Subcutaneous adipose tissue (tissue), 4 donors: Measurements from ENCODE around the gene ADCY5. TPM values are rescaled to one million over a fixed set of nuclear protein-coding genes. Genes with fewer than 3 reads are reported as not detected.

Experiments
- total RNA-seq, 4 donors: library from RNA; depleted of rRNA; stranded (reverse); fragments of >200 nt; gene quantifications; one replicate each; pipeline ENCODE4 v1.1.0, GENCODE V29; 2016
- TF ChIP-seq, protein P1 (sequence below): fragments of 450-650 bp; IDR thresholded peaks from one replicate; pipeline ENCODE4 v1.5.1; 2016; ENCODE audit warnings: low read depth, mild to moderate bottlenecking, control low read depth, antibody characterized with exemption, moderate library complexity

Gene ADCY5
- total RNA-seq, 4 donors from 2014 or later, result 16.1 to 52.2 (median 38.0) TPM

- TF ChIP-seq, protein P1, sequence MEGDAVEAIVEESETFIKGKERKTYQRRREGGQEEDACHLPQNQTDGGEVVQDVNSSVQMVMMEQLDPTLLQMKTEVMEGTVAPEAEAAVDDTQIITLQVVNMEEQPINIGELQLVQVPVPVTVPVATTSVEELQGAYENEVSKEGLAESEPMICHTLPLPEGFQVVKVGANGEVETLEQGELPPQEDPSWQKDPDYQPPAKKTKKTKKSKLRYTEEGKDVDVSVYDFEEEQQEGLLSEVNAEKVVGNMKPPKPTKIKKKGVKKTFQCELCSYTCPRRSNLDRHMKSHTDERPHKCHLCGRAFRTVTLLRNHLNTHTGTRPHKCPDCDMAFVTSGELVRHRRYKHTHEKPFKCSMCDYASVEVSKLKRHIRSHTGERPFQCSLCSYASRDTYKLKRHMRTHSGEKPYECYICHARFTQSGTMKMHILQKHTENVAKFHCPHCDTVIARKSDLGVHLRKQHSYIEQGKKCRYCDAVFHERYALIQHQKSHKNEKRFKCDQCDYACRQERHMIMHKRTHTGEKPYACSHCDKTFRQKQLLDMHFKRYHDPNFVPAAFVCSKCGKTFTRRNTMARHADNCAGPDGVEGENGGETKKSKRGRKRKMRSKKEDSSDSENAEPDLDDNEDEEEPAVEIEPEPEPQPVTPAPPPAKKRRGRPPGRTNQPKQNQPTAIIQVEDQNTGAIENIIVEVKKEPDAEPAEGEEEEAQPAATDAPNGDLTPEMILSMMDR, result no peak
Measured at GRCh38 chr3:123349201-123349535, 99.7 kb downstream of the ADCY5 start.

- TF ChIP-seq, protein P1, result no peak
Measured at GRCh38 chr3:123348471-123349200, 100.3 kb downstream of the ADCY5 start.

DNA sequence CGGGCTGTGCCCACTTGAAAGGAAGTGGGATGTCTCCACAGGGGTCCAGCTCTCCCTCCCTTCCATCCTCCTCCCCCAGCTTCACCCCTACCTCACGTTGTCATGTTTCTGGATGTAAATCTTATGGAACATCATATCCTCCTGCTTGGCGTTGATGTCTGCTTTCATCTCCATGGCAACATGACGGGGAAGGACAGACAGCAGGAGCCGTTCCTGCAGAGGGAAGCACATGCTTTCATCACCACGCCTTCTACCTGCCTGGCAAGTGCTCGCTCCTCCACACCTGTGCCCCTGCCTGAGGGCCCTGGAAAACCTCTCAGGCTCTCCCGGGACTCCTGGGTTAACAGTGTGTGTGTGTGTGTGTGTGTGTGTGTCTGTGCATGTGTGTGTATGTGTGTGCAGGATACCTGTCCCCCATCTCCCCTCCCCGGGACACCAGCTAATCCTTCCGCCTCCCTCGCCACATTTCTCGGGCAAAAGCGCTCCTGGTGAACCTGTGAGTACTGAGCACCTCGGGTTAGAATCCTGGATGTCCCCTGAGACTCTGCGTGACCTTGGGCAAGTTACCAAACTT, 101.1 kb downstream of the ADCY5 start:
- TF ChIP-seq, protein P1, result no peak

DNA sequence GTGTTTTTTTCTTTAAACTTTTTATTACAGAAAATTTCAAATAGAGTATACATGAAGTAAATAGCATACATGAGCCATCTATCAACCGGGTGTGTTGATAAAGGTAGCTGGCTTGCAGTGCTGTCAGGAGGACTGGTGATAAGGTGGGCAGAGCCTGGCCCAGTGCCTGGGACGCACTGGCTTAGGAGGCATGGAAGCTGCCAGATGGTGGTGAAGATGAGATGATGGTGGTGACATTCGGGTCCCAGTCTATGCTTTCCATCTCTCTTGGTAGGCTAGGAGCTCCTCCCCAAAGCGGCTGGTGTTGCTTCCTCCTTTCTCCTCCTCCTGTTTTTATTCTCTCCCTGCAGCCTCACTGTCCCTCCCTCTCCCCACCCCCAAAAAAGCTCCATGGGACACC, 101.7 kb downstream of the ADCY5 start:
- TF ChIP-seq, protein P1, result no peak

GRCh38 chr3:123346021-123346420, 102.9 kb downstream of the ADCY5 start:
- TF ChIP-seq, protein P1, result no peak

DNA sequence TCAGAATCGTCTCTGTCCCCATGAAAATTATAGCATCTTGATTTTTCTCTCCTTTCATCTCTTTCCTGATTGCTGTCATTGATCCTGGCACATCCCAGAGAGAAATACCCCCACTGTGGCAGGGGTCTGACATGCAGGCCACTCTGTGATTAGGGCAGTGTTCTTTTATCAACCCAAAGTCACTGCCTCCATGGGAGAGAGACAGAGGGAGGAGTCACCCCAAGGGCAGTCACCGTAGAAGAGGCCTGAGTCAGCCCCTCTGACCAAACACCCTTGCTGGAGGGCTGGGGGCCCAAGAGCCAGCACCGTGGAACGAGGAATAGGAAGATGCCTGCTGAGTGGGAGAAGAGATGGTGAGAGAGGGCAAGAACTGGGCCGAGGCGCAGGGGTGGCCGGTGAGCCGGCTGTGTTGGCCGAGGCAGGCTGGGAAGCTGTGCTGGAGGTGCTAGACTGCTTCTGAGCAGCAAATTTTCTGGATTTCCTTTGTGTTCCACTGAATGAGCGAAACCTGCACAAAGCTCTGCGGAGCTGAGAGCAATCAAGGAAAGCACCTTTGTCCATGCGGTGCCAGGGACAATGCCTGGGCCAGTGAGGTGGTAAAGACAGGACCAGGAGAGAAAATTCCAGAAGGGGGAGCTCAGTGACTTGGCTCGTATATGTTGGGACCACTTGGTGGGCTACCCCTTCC, 103.8 kb downstream of the ADCY5 start:
- TF ChIP-seq, protein P1, result no peak

DNA sequence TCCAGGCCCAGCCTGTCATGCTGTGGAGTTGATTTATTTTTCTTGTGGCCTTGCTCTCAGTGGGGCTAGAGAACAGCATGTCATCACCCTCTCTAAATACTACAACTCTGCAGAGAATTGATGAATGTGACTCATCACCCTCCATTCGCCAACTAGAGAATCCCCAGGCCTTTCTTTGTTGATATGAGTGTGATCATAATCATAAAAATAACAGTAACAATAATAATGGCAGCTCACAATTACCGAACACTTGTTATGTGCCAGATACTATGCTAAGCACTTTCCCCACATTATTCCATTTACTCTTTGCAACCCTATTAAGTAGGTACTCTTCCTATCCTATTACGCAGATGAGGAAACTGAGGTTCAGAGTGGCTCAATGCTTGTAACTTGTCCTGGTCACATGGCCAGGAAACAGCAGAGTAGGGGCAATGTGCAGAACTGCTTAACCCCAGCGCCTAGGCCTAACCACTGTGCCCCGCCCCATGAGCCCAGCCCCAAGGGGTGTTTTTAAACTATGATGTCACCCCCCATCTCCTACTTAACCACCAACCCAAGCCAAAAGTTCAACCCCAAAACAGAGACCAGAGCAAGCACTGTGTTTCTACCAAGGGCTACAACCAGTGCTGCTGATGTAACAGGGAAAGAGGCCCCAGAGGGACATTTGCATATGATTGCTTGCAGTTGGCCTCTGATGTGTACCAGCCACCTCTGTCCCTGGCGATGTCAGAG, 104.5 kb downstream of the ADCY5 start:
- TF ChIP-seq, protein P1, result no peak
